Activated T-helper 17 cell treated with anti-CD3 and anti-CD28 coated beads, Interleukin-2, amount 50 U/mL, for 72 hours (primary cell): Measurements from ENCODE around the gene HES6. TPM values are rescaled to one million over a fixed set of nuclear protein-coding genes. Genes with fewer than 3 reads are reported as not detected.

Source experiments
- total RNA-seq, 2 donors: library from RNA; stranded (reverse); gene quantifications; one replicate each; pipeline ENCODE4 v1.2.3, GENCODE V29; 2022

Gene HES6
- total RNA-seq, 2 donors from 2014 or later: 1.3 to 4.8 TPM

Other genes with a start within 250 kb of the HES6 start
- 10 to 100 TPM; 56.2 to 57.1 TPM for gene SCLY, start 179.0 kb downstream of the HES6 start, total RNA-seq
- gene ESPNL, start 139.7 kb downstream of the HES6 start, total RNA-seq: 1 to 10 TPM in 1 of 2 donors, under 1 TPM in 1; 0.39 to 1.0 TPM
- gene KLHL30, start 101.4 kb downstream of the HES6 start, total RNA-seq: not detected
- gene ERFE, start 81.1 kb downstream of the HES6 start, total RNA-seq: not detected
- gene ILKAP, start 36.3 kb downstream of the HES6 start, total RNA-seq: 10 to 100 TPM; 33.6 to 53.6 TPM
- gene PER2, start 48.6 kb upstream of the HES6 start, total RNA-seq: 10 to 100 TPM in 1 of 2 donors, 1 to 10 TPM in 1; 6.2 to 23.7 TPM
- 1 to 10 TPM; 3.4 to 7.2 TPM for gene TRAF3IP1, start 80.5 kb upstream of the HES6 start, total RNA-seq
- 10 to 100 TPM; 34.0 to 35.3 TPM for gene ASB1, start 186.9 kb upstream of the HES6 start, total RNA-seq